ENCODE data around the gene CRPPA. TPM values are rescaled to one million over a fixed set of nuclear protein-coding genes. Genes with fewer than 3 reads are reported as not detected.

CRPPA gene
- total RNA-seq, 1 donor from 2014 or later = 2.6 TPM

- Histone ChIP-seq H3F3A (ENCODE audit: low read depth) (no peaks in the 10 kb centered on the region), H4K20me1 (ENCODE audit: low read depth) (no peaks in the 10 kb centered on the region), H3K27ac (no peak overlapping the region), H3K9ac (no peak overlapping the region), H3K79me2 (ENCODE audit: low read depth) (no peaks in the 10 kb centered on the region), H3K4me3 (no peak overlapping the region), H3K4me1 (peaks cover 22% of the 10 kb centered on the region), H3K9me3 (ENCODE audit: low read depth) (no peaks in the 10 kb centered on the region), H3K27me3 (no peaks in the 10 kb centered on the region), H3K4me2 (no peak overlapping the region), H2AFZ (replicated peaks) (no peak overlapping the region), H3K36me3 (no peaks in the 10 kb centered on the region)
- Mint-ChIP-seq H3K9me3 (no peaks in the 10 kb centered on the region), H3K27me3 (ENCODE audit: insufficient read depth, low read depth) (no peaks in the 10 kb centered on the region), H3K4me3 (no peak overlapping the region), H3K4me1 (peaks cover 7% of the 10 kb centered on the region), H3K27ac (no peak overlapping the region), H3K36me3 (no peaks in the 10 kb centered on the region)
- no peak for DNase-seq (ENCODE audit: low spot score)
- TF ChIP-seq EZH2 (IDR thresholded peaks at IDR 0.05) (no peak), EZH2phosphoT487 (IDR thresholded peaks at IDR 0.05) (no peak), CTCF (IDR thresholded peaks at IDR 0.05) (no peak)
These were observed 12.3 kb upstream of the CRPPA start for GRCh38 chr7:16433568-16434122.

- no peak overlapping the region for H3K27ac Mint-ChIP-seq
These were observed 11.0 kb upstream of the CRPPA start for GRCh38 chr7:16432425-16432731.

GRCh38 chr7:16431646-16432424 is 10.5 kb upstream of the CRPPA start:
- DNase-seq (ENCODE audit: low spot score) = peak; percentile 53
- no peak overlapping the region for H3K4me2 ChIP-seq
- no peaks in the 10 kb centered on the region for H3K27me3 ChIP-seq
- H2AFZ ChIP-seq (replicated peaks) = no peak overlapping the region
- H3K27me3 Mint-ChIP-seq (ENCODE audit: insufficient read depth, low read depth) = no peaks in the 10 kb centered on the region
- H3K36me3 Mint-ChIP-seq = no peaks in the 10 kb centered on the region
- H3K4me3 Mint-ChIP-seq = no peak overlapping the region
- H3F3A ChIP-seq (ENCODE audit: low read depth) = no peaks in the 10 kb centered on the region
- H4K20me1 ChIP-seq (ENCODE audit: low read depth) = no peaks in the 10 kb centered on the region
- H3K79me2 ChIP-seq (ENCODE audit: low read depth) = no peaks in the 10 kb centered on the region
- H3K9me3 ChIP-seq (ENCODE audit: low read depth) = no peaks in the 10 kb centered on the region
- H3K27ac Mint-ChIP-seq = no peak overlapping the region
- peaks cover 8% of the 10 kb centered on the region for H3K4me1 ChIP-seq
- peak; percentile 68 for TF ChIP-seq CTCF (IDR thresholded peaks at IDR 0.05)
- no peak for TF ChIP-seq EZH2phosphoT487 (IDR thresholded peaks at IDR 0.05)
- TF ChIP-seq EZH2 (IDR thresholded peaks at IDR 0.05) = no peak
- peaks cover 5% of the 10 kb centered on the region for H3K4me1 Mint-ChIP-seq
- no peaks in the 10 kb centered on the region for H3K36me3 ChIP-seq
- H3K9me3 Mint-ChIP-seq = no peaks in the 10 kb centered on the region
- no peak overlapping the region for H3K4me3 ChIP-seq
- no peak overlapping the region for H3K9ac ChIP-seq
- no peak overlapping the region for H3K27ac ChIP-seq

More at GRCh38 chr7:16432425-16432731, 11.0 kb upstream of the CRPPA start:
- Histone ChIP-seq H3K27ac (no peak overlapping the region), H3K4me3 (no peak overlapping the region), H3F3A (ENCODE audit: low read depth) (no peaks in the 10 kb centered on the region), H3K27me3 (no peaks in the 10 kb centered on the region), H3K9me3 (ENCODE audit: low read depth) (no peaks in the 10 kb centered on the region), H3K9ac (no peak overlapping the region), H3K36me3 (no peaks in the 10 kb centered on the region), H3K4me2 (no peak overlapping the region), H3K79me2 (ENCODE audit: low read depth) (no peaks in the 10 kb centered on the region), H2AFZ (replicated peaks) (no peak overlapping the region), H4K20me1 (ENCODE audit: low read depth) (no peaks in the 10 kb centered on the region), H3K4me1 (peaks cover 13% of the 10 kb centered on the region)
- H3K36me3 Mint-ChIP-seq = no peaks in the 10 kb centered on the region
- H3K9me3 Mint-ChIP-seq = no peaks in the 10 kb centered on the region
- TF ChIP-seq EZH2phosphoT487 (IDR thresholded peaks at IDR 0.05) = no peak
- no peak for TF ChIP-seq CTCF (IDR thresholded peaks at IDR 0.05)
- TF ChIP-seq EZH2 (IDR thresholded peaks at IDR 0.05) = no peak
- H3K27me3 Mint-ChIP-seq (ENCODE audit: insufficient read depth, low read depth) = no peaks in the 10 kb centered on the region
- H3K4me3 Mint-ChIP-seq = no peak overlapping the region
- H3K4me1 Mint-ChIP-seq = peaks cover 5% of the 10 kb centered on the region
- no peak for DNase-seq (ENCODE audit: low spot score)
